ENCODE measurements around the gene DLK1. TPM values are rescaled to one million over a fixed set of nuclear protein-coding genes. Genes with fewer than 3 reads are reported as not detected.

The DLK1 gene
- total and polyA plus RNA-seq, 7 donors, result 0.36 to 1.2 (median 0.46) TPM; not detected in 4

- H3K36me3 ChIP-seq, result no peaks in the 10 kb centered on the region
- H3K27me3 ChIP-seq, result peaks cover 12 to 78% (median 46%) of the 10 kb centered on the region in 3 donors
- intact Hi-C loops (cut with DNase I), result no loop called here
- H3K4me1 ChIP-seq, result no peaks in the 10 kb centered on the region
- H3K4me3 ChIP-seq, result no peak overlapping the region
- no peaks in the 10 kb centered on the region for H3K9me3 ChIP-seq
- 30 to 50% methylated on average over 12 of the region's 12 CpGs for WGBS, 2 donors
- DNase-seq, result no peak
- TF ChIP-seq CTCF (IDR thresholded peaks at IDR 0.05), result no peak
- no peak for TF ChIP-seq EP300 (IDR thresholded peaks at IDR 0.05)
- TF ChIP-seq POLR2A (IDR thresholded peaks at IDR 0.05), result no peak
- no peak for TF ChIP-seq POLR2AphosphoS5 (IDR thresholded peaks at IDR 0.05)
- no peak overlapping the region for H3K27ac ChIP-seq
Observed at GRCh38 chr14:100727873-100728240, 1.2 kb downstream of the DLK1 start.

GRCh38 chr14:100728962-100729361 lies 2.3 kb downstream of the DLK1 start:
- H3K27me3 ChIP-seq, result peaks cover 12 to 67% (median 41%) of the 10 kb centered on the region in 3 donors
- H3K36me3 ChIP-seq, result no peaks in the 10 kb centered on the region
- WGBS, 2 donors, result 42 to 47% methylated on average over 13 of the region's 13 CpGs
- intact Hi-C loops (cut with DNase I), result no loop called here
- no peak for TF ChIP-seq CTCF (IDR thresholded peaks at IDR 0.05)
- TF ChIP-seq POLR2AphosphoS5 (IDR thresholded peaks at IDR 0.05), result no peak
- no peak for TF ChIP-seq EP300 (IDR thresholded peaks at IDR 0.05)
- no peak for TF ChIP-seq POLR2A (IDR thresholded peaks at IDR 0.05)
- no peaks in the 10 kb centered on the region for H3K4me1 ChIP-seq
- no peak overlapping the region for H3K27ac ChIP-seq
- H3K4me3 ChIP-seq, result no peak overlapping the region
- DNase-seq, result no peak
- no peaks in the 10 kb centered on the region for H3K9me3 ChIP-seq

GRCh38 chr14:100729982-100730381 lies 3.3 kb downstream of the DLK1 start:
- Histone ChIP-seq H3K4me3 (no peak overlapping the region), H3K27ac (no peak overlapping the region), H3K4me1 (no peaks in the 10 kb centered on the region), H3K9me3 (no peaks in the 10 kb centered on the region), H3K27me3 (peaks cover 12 to 58% (median 41%) of the 10 kb centered on the region in 3 donors), H3K36me3 (no peaks in the 10 kb centered on the region)
- TF ChIP-seq POLR2A (IDR thresholded peaks at IDR 0.05) (no peak), POLR2AphosphoS5 (IDR thresholded peaks at IDR 0.05) (no peak), CTCF (IDR thresholded peaks at IDR 0.05) (no peak), EP300 (IDR thresholded peaks at IDR 0.05) (no peak)
- 52 to 56% methylated on average over 7 of the region's 7 CpGs for WGBS, 2 donors
- intact Hi-C loops (cut with DNase I), result no loop called here
- DNase-seq, result no peak

- H3K27ac ChIP-seq, result no peak overlapping the region
- TF ChIP-seq EP300 (IDR thresholded peaks at IDR 0.05) (no peak), POLR2AphosphoS5 (IDR thresholded peaks at IDR 0.05) (no peak), POLR2A (IDR thresholded peaks at IDR 0.05) (no peak), CTCF (IDR thresholded peaks at IDR 0.05) (no peak)
- peaks cover 12 to 52% (median 38%) of the 10 kb centered on the region in 3 donors for H3K27me3 ChIP-seq
- WGBS, 2 donors, result 25 to 56% methylated on average over 15 of the region's 15 CpGs
- intact Hi-C loops (cut with DNase I), result no loop called here
- H3K9me3 ChIP-seq, result no peaks in the 10 kb centered on the region
- no peaks in the 10 kb centered on the region for H3K4me1 ChIP-seq
- H3K4me3 ChIP-seq, result no peak overlapping the region
- no peak for DNase-seq
- H3K36me3 ChIP-seq, result no peaks in the 10 kb centered on the region
Observed at GRCh38 chr14:100730581-100730980, 3.9 kb downstream of the DLK1 start.

GRCh38 chr14:100731011-100731670 lies 4.4 kb downstream of the DLK1 start:
- WGBS, 2 donors, result 71 to 86% methylated on average over 7 of the region's 7 CpGs

More at GRCh38 chr14:100731011-100731670, 4.4 kb downstream of the DLK1 start:
- DNase-seq, result no peak
- Histone ChIP-seq H3K36me3 (no peaks in the 10 kb centered on the region), H3K9me3 (no peaks in the 10 kb centered on the region), H3K4me1 (no peaks in the 10 kb centered on the region), H3K27me3 (peaks cover 12 to 47% (median 35%) of the 10 kb centered on the region in 3 donors), H3K4me3 (no peak overlapping the region), H3K27ac (no peak overlapping the region)
- intact Hi-C loops (cut with DNase I), result no loop called here
- no peak for TF ChIP-seq EP300 (IDR thresholded peaks at IDR 0.05)
- no peak for TF ChIP-seq CTCF (IDR thresholded peaks at IDR 0.05)
- TF ChIP-seq POLR2A (IDR thresholded peaks at IDR 0.05), result no peak
- TF ChIP-seq POLR2AphosphoS5 (IDR thresholded peaks at IDR 0.05), result no peak

Measured in sigmoid colon (tissue), 7 donors.